GM18498 (cell line): ENCODE results near the gene CADM4.

ENCODE experiments used
- ATAC-seq: cut with Tn5 transposase; IDR thresholded peaks from one replicate; pipeline ENCODE4 v1.9.1; 2021; ENCODE audit warnings: mild to moderate bottlenecking, moderate library complexity; ENCODE audit not compliant: unreplicated experiment

The CADM4 gene

GRCh38 chr19:43634872-43635560 is 4.6 kb downstream of the CADM4 start:
- no peak for ATAC-seq

DNA sequence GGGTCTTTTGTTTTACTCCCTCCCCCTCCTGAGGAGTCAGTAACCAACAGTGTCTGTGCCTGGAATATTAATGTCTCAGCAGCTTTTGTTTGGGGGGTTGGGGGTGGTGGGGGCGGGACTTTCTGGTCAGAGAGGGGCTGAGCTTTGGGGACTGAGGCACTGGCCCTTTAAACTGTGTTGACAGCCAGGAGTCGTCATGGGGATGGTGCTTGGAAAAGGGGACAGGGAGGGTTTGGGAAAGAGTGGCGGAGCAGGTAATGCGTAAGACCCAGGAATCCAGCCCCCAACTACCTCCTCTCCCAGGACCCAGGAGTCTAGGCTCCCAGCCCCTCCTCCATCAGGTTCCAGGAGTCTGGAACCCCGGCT is 5.2 kb downstream of the CADM4 start:
- no peak for ATAC-seq

DNA sequence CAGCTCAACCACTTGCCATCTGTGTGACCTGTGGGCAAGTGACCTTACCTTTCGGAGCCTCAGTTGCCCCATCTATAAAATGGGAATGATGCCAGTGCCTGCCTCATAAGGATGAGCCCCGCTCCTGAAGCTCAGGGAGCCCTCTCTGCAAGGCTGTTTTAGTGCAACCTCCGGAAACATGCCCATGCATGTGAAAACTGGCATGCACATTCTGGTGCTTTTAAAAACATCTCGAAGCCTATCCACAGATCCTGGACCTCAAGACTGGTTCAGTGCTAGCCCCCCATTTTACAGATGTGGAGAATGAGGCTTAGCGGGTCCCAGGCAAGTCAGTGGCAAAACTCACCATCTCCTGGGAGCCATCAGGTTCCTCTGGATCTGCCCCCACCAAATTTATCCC is 5.6 kb downstream of the CADM4 start:
- no peak for ATAC-seq

- no peak for ATAC-seq
Measured at GRCh38 chr19:43633520-43633919, 6.1 kb downstream of the CADM4 start.

DNA sequence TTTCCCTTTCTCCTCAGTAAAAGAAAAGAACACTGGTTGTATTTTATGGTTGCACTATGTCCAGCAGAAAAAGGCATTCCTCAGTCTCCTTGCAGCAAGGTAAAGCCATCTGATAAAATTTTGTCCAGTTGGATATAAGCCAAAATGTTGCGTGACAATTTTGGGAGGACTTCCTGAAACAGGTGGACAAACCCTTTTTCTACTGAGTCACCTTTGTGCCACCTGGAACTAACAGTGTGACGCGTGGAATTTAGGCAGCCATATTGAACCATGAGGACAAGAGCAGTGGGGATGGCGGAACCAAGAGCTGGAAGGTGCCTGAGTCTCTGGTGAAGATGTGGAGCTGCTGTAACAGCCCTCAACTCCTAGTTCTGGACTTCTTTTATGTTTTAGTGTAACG is 8.2 kb downstream of the CADM4 start:
- no peak for ATAC-seq

DNA sequence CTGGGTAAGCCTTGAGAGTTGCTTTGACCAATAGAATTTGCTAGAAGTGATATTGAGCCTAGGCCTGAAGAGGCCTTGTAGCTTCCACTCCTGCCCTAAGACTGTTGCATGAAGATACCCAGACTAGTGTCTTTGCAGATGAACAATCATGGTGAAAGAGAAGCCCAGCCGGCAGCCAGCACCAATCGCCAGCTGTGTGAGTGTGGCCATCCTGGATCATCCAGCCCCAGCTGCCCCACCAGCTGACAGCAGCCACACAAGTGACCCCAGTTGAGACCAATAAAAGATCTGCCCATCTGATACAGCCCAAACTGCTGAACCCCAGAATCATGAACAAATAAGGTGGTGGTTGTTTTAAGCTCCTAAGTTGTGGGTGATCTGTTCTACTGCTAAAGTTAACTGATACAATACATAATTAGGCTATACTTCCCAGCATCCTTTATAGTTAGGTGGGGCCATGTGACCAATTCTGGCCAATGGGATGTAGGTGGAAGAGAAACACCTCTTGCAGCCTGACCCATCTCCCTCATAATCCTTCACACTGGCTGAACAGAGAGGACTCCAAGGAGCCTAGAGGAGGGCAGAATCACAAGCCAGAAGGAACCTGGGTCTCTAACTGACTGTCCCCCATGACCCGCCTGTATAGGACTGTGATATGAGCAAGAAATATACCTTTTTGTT is 10.9 kb downstream of the CADM4 start:
- no peak for ATAC-seq

- no peak for ATAC-seq
Measured at GRCh38 chr19:43626838-43627237, 12.8 kb downstream of the CADM4 start.

DNA sequence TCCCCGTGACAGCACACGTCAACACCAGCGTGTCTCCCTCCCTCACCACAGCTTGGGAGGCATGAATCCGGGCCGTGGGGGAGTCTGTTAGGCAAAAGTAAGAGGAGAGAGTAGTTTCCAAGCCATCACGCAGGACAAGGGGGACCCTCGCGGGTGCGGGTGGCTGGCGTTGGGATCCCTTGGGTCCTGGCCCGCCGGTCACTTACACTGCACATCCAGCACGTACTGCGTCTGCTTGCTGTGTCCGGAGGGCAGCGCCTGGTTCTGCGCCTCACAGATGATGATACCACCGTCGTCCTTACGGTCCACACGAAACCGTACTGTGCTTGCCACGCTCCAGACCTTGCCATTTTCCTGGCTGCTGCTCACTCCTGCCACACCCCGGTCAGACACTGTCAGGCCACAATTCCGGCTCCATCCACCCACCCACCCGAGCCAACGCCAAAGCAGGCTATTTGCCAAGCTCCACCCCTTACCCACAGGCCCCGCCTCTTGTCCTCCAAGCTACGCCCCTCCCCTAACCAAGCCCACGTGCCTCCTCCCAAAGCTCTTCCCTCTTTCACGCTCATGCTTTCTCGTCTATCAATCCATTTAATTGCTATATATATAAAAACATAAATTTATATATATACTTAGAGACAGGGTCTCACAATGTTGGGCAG is 13.6 kb downstream of the CADM4 start:
- ATAC-seq, result no peak

GRCh38 chr19:43624933-43625332 is 14.7 kb downstream of the CADM4 start:
- ATAC-seq, result no peak

DNA sequence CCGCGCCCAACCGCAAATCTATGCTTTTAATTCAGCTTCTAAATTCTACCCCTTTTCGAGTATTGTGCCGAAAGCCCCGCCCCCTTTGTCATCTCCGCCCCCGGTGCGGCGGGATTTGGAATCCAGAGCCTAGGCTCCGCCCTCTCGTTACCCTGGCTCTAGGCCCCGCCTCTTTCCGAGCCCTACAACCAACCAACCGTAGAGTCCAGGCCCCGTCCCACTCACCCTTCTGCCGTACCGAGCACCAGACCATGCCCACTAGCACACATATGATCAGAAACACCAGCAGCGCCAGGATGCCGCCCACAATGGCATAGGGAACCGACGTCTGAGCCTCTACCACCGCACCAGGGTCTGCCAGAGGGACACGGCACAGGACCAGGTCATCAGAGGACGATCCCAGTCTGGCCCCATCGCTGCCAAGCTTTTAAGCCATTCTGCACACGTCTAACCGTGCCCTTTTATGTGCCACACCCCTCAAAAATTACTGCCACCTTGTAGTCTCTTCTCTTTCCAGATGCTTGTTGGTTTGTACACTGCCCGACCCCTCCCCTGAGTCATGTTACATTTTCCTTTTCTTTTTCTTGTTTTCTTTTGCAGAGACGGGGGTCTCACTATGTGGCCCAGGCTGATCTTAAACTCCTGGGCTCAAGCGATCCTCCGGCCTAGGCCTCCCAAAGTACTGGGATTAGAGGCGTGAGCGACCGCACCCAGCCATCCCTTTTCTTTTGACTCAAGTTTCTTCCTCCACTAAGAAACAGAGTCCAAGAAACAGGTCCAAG is 15.6 kb downstream of the CADM4 start:
- ATAC-seq, result no peak

GRCh38 chr19:43622956-43623355 is 16.7 kb downstream of the CADM4 start:
- no peak for ATAC-seq

GRCh38 chr19:43622070-43622469 is 17.6 kb downstream of the CADM4 start:
- no peak for ATAC-seq

- ATAC-seq, result no peak
Measured at GRCh38 chr19:43620061-43621001, 19.3 kb downstream of the CADM4 start.

DNA sequence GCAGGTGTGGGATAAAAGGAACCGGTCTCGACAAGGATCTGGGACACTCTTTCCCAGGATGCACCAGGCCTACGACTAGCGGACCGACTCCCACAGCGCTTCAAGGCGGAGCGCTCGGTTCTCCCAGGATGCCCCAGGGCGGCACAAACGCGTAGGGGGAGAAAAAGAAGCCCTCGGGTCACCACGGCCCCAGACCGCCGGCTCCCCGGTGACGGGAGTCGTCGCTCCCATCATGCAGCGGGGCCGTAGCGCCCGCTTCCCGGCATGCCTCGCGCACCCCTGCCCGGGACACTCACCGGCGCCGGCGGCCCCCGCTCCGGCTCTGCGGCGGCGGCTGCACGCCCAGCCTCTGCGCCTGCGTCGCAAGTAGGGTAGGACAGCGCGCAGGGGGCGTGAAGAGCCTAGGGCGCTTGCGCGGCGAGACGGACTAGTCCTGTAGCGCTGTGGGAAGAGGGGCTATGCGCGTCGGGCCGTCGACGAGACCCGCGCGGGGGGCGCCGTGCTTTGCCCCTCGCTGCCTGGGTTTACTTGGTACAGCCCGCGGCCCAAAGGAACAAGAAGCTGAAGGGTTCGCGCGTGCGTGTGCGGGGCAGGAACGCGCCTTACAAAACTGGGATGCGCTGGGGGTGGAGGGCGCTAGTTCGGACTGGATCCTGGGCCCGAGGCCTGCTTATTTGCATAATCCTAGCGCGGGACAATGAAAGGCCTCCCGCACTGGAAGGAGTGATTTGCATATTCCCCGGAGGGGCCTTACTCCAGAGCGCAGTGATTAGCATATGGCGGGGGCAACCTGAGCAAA is 20.2 kb downstream of the CADM4 start, which contains the start of gene ZNF428:
ZNF428 (minus strand) TSS at position 368 of the 799 bp plus-strand sequence. CDS start 5,325 bp downstream, outside the sequence.
- ATAC-seq, result peak; percentile 82

GRCh38 chr19:43618921-43619261 is 20.8 kb downstream of the CADM4 start:
- peak; percentile 9 for ATAC-seq

GRCh38 chr19:43616954-43617353 is 22.7 kb downstream of the CADM4 start:
- ATAC-seq, result no peak

GRCh38 chr19:43616306-43616705 is 23.3 kb downstream of the CADM4 start:
- no peak for ATAC-seq

GRCh38 chr19:43612374-43612773 is 27.3 kb downstream of the CADM4 start:
- ATAC-seq, result no peak

DNA sequence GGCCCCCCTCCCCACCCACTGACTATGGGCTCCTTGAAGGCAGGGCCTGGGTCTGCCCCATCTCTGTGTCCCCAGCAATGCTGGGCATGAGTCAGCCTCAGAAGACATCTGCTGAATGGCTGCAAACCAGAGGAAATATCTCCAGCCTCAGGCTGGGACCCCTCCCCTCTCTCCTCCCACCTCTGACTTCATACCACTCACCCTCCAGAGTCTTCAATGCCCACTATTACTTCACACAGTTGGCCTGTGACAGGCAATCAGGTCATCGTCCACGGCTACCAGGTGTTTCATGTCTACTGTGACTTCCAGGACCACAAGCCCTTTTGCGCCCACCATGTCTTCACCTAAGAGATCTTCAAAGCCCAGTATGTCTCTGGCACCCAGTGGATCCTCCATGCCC is 27.9 kb downstream of the CADM4 start, which contains the start of gene SRRM5:
SRRM5 (plus strand) TSS at position 301 of the 400 bp plus-strand sequence; CDS start at position 335, 34 bp downstream.
- no peak for ATAC-seq
